GM21390 (cell line): Measurements from ENCODE around the gene SRSF9.
"Not testable (repeated sequence)": the region's sequence is repeated elsewhere in the genome, so short reads cannot be mapped to it uniquely, and the experiment has no call there.

Experiments used
- ATAC-seq: cut with Tn5 transposase; IDR thresholded peaks from one replicate; pipeline ENCODE4 v1.9.1; 2021; ENCODE audit not compliant: unreplicated experiment

The SRSF9 gene

GRCh38 chr12:120453060-120453750 lies 16.3 kb downstream of the SRSF9 start:
- no peak for ATAC-seq

DNA sequence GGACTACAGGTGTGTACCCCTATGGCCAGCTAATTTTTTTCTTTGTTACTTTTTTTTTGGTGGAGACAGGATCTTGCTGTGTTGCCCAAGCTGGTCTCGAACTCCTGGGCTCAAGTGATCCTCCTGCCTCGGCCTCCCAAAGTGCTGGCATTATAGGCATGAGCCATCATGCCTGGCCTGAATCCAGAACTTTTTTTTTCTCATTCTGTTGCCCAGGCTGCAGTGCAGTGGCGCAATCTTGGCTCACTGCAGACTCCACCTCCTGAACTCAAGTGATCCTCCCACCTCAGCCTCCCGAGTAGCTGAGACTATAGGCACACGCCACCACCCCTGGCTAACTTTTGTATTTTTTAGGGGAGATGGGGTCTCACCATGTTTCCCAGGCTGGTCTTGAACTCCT lies 17.0 kb downstream of the SRSF9 start:
- ATAC-seq = not testable (repeated sequence)

GRCh38 chr12:120447992-120448391 lies 21.6 kb downstream of the SRSF9 start:
- ATAC-seq = no peak

DNA sequence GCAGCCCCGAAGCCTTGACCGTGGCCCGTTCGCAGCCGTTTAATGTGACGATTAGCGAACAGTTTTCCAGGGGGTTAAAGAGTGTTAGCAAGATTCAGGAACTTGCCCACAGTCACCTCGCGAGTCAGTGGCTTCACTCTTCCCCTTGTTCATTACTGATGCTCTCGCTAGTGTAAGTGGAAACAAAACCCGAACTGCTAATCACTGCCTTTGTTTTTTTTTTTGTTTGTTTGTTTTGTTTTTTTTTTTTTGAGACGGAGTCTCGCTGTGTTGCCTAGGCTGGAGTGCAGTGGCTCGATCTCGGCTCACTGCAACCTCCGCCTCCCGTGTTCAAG lies 22.7 kb downstream of the SRSF9 start:
- ATAC-seq = not testable (repeated sequence)

DNA sequence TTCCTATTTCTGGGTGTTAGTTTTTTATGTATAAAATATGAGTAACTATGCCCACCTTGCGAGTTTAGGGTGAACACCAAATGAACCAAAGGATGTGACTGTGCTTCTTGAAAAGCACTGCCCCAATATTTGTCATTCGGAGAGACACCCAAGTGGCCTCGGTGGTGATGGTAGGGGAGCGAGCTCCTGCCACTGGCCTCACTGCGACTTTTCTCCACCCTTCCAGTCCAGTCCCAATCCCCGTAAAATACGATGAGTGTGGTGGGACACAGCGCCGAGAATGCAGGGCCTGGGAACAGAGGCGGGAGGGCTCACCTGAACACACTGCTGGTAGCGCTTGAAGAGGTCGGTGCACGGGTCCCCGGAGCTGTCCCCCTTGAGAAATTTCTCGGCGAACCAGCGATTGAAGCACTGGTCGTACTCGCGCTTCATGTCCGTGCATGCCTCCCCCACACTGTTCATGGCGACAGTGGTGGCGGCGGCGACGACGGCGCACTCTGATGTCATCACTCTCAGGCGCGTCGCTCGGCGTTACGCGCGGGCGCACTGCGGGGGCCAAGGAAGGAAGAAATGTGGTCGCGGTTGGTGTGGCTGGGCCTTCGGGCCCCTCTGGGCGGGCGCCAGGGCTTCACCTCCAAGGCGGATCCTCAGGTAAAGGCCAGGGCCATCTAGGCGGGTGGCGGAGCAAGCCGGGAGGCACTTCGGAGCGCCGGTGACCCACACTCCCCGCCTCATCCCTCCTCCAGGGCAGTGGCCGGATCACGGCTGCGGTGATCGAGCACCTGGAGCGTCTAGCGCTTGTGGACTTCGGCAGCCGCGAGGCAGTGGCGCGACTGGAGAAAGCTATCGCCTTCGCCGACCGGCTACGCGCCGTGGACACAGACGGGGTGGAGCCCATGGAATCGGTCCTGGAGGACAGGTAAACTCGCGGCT lies 23.4 kb downstream of the SRSF9 start, which contains the start of the genes GATC and TRIAP1:
GATC (plus strand) TSS at position 534 of the 933 bp plus-strand sequence; CDS start at position 571, 37 bp downstream.
TRIAP1 (minus strand) TSS at position 474 of the 933 bp plus-strand sequence; CDS start at position 462, 12 bp downstream.
- peak; percentile 82 for ATAC-seq

DNA sequence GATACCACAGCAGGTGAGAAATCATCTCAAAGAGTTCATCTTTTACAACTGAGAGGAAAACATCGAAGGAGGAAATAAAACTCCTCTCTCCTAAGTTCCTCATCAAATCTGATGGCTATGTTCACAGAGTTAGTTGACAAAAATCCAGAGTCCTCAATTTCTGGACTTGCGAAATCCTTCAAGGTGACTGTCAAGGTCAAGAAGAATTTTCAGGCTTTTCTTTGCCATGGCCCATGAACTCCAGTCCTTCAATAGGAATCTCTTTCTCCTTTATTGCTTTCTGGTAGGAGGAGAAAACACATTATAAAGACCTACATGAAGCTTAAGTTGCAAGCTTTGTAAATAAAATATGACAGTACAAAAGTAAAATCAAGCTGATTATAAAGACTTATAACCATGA lies 24.9 kb downstream of the SRSF9 start:
- ATAC-seq = no peak

- no peak for ATAC-seq
Measured at GRCh38 chr12:120439646-120440247, 29.8 kb downstream of the SRSF9 start.

GRCh38 chr12:120438495-120439198 lies 30.9 kb downstream of the SRSF9 start:
- ATAC-seq = no peak

GRCh38 chr12:120437735-120438494 lies 31.6 kb downstream of the SRSF9 start, which contains the start of gene COX6A1:
TSS of gene COX6A1 (plus strand) at chr12:120438113. CDS start at chr12:120438127, 14 bp downstream.
- ATAC-seq = peak; percentile 95

GRCh38 chr12:120432772-120433525 lies 36.6 kb downstream of the SRSF9 start:
- no peak for ATAC-seq

GRCh38 chr12:120429368-120429767 lies 40.2 kb downstream of the SRSF9 start:
- ATAC-seq = no peak

GRCh38 chr12:120428597-120429229 lies 40.8 kb downstream of the SRSF9 start:
- ATAC-seq = no peak

DNA sequence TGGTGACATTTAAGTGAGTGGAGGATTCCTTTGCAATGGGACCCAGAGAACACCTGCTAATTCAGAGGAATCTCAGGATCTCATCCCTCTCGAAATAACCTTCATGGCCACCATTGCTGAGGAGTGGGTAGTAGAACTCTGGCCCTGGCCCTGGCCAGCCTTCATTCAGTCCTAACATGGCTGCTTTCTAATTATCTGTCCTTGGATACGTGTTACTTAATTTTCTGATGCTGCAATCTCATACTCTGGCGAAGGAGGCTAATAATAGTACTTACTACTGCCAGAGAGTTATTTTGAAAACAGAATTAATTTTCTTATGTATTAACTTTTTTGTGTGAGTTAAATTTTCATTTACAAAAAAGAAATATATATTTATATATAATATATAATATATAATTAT lies 43.8 kb downstream of the SRSF9 start:
- ATAC-seq = no peak

- ATAC-seq = no peak
Measured at GRCh38 chr12:120422892-120423456, 46.6 kb downstream of the SRSF9 start.

DNA sequence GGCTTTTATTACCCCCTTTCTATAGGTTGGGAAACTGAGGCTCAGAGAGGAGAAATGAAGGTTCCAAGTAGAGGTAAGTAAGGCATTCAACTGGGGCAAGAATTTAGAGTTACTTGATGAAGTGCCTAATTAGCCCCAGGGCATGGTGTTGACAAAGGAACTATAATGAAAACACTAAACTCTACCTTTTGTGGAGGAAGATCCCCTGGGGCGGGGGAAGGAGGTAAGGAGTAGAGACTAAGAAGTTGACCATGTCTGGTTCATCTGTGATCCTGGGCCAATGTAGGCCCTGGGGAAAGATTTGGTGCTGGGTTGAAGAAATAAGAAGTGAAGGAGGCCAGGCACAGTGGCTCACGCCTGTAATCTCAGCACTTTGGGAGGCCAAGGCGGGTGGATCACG lies 47.8 kb downstream of the SRSF9 start:
- ATAC-seq = no peak

GRCh38 chr12:120417917-120418580 lies 51.5 kb downstream of the SRSF9 start:
- no peak for ATAC-seq

GRCh38 chr12:120416490-120417216 lies 52.9 kb downstream of the SRSF9 start:
- no peak for ATAC-seq
